ENCODE results near the gene IMMP2L.

GRCh38 chr7:111229181-111229740 is 333.0 kb downstream of the IMMP2L start:
- TF ChIP-seq CTCF (conservative IDR thresholded peaks at IDR 0.05; ENCODE audit: low read depth, low read length) (no peak), POLR2A (IDR thresholded peaks at IDR 0.05; ENCODE audit: low read depth, low read length) (no peak), MXI1 (IDR thresholded peaks at IDR 0.05; ENCODE audit: borderline replicate concordance, low read depth, low read length) (no peak)
- TF ChIP-seq, protein P1, sequence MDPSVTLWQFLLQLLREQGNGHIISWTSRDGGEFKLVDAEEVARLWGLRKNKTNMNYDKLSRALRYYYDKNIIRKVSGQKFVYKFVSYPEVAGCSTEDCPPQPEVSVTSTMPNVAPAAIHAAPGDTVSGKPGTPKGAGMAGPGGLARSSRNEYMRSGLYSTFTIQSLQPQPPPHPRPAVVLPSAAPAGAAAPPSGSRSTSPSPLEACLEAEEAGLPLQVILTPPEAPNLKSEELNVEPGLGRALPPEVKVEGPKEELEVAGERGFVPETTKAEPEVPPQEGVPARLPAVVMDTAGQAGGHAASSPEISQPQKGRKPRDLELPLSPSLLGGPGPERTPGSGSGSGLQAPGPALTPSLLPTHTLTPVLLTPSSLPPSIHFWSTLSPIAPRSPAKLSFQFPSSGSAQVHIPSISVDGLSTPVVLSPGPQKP (IDR thresholded peaks at IDR 0.05; ENCODE audit: borderline replicate concordance, low read depth, low read length) = no peak
